ENCODE measurements around the gene IQGAP3.
"Not testable (repeated sequence)": the region's sequence is repeated elsewhere in the genome, so short reads cannot be mapped to it uniquely, and the experiment has no call there.

IQGAP3 gene, protein sequence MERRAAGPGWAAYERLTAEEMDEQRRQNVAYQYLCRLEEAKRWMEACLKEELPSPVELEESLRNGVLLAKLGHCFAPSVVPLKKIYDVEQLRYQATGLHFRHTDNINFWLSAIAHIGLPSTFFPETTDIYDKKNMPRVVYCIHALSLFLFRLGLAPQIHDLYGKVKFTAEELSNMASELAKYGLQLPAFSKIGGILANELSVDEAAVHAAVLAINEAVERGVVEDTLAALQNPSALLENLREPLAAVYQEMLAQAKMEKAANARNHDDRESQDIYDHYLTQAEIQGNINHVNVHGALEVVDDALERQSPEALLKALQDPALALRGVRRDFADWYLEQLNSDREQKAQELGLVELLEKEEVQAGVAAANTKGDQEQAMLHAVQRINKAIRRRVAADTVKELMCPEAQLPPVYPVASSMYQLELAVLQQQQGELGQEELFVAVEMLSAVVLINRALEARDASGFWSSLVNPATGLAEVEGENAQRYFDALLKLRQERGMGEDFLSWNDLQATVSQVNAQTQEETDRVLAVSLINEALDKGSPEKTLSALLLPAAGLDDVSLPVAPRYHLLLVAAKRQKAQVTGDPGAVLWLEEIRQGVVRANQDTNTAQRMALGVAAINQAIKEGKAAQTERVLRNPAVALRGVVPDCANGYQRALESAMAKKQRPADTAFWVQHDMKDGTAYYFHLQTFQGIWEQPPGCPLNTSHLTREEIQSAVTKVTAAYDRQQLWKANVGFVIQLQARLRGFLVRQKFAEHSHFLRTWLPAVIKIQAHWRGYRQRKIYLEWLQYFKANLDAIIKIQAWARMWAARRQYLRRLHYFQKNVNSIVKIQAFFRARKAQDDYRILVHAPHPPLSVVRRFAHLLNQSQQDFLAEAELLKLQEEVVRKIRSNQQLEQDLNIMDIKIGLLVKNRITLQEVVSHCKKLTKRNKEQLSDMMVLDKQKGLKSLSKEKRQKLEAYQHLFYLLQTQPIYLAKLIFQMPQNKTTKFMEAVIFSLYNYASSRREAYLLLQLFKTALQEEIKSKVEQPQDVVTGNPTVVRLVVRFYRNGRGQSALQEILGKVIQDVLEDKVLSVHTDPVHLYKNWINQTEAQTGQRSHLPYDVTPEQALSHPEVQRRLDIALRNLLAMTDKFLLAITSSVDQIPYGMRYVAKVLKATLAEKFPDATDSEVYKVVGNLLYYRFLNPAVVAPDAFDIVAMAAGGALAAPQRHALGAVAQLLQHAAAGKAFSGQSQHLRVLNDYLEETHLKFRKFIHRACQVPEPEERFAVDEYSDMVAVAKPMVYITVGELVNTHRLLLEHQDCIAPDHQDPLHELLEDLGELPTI (N-terminal part only)

DNA sequence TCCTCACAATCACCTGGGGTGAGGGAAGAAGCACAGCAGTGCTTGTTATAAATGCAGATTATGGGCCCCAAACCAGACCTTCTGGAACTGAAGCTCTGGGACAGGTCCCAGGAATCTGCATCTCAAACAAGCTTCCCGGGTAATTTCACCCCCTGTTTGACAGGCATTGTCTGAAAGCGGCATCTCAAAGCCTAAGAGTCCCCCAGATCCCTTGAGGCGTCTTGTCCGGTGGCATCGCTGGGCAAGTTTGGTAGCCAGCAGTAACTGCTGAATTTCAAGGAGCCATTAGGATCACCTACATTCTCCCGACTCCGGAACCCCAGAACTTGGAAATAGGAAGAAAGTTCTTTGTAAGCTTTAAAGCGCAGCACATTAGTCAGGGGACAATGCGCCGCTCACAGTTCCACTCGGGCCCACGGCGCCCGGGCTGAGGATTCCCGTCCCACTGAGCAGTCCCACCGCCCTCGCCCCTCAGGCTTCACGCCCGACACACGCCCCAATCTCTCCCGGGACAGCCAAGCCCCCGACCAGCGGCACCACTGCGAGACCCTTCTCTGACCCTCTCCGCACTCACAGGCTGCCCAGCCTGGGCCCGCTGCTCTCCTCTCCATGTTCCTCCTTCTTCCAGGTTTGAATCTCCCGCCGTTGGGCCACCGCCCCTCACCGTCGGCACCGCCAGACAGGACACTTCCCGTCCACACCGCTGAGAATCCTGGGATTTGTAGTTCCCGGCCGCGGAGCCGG, at the start of gene IQGAP3:
Gene IQGAP3, minus strand, starts transcription at position 647 of the 744 bp plus-strand sequence. Its CDS starts 36 bp downstream, at position 611.
- DNase-seq = peak in 3 of 4 experiments; percentile 34 to 46 (median 35)

DNA sequence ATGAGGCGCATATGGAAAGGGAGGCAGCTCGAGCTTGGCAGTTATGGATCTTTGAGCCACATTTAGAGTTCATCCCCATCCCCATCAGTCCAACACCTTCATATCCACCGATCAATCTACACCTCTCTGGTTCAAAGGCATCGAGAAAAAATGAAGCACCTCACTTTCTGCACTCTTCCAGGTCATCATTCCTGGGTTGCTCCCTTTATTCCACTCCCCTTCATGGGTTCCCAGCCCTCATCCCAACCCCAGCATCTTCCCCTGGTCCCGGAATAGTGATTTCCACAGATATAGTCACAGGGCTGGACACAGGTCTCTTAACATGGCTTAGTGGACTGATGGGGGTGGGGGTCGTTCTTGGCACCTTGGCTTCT, 47.2 kb upstream of the IQGAP3 start:
- no peak for DNase-seq

DNA sequence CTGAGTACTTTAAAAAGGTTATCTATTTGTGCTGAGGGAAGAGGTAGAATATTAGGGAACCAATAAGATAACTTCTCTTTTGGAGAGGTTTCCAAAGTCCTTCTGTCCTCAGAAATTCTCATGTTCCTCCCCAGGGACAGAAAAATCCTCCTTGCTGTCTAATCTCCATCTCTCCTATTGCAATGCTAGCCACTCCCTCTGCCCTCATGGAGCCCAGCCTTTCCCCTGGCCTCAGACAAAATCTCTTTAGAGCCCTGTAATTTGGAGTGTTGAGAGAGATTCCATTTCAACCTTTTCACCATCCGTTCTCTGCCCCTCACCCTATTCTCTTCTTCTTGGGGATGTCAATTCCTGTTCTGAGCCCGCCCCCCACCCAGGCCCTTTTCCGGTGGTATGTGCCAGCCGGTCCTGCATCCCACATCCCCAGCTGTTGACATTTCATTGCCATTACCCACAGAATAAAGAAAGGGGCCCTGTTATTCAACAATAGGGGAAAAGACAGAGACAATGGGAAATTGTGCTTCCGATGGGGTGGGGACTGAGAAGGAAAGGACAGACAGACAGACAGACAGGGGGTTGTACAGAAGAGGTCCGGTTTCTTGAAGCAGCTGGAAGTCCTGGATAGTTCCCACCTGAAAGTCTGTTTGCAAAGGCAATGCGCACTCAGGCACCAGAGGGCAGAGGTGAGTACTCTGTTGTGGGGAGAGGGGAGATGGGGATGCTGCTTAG, 46.7 kb upstream of the IQGAP3 start, which contains the start of gene HAPLN2:
Gene HAPLN2, plus strand, starts transcription at position 563 of the 729 bp plus-strand sequence. CDS start 4,076 bp downstream, outside the sequence.
- peak in 1 of 4 experiments; percentile 6 for DNase-seq

DNA sequence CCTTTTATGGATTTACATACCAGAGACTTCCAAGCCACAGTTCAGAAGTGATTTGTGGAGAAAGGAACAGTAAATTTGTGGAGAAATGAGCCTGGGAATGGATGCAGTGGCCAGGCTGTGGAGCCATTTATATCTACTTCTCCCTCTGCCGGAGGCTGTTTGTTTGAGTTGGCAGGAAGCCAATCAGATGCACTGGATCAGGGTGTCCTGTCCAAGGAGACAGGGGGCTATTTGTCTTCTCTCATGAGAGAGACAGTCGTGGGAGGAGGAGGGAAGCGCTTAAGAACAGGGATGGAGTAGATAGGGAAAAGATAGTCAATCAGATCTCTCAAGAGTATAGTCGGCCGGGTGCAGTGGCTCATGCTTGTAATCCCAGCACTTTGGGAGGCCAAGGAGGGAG, 44.1 kb upstream of the IQGAP3 start:
- DNase-seq = no peak

DNA sequence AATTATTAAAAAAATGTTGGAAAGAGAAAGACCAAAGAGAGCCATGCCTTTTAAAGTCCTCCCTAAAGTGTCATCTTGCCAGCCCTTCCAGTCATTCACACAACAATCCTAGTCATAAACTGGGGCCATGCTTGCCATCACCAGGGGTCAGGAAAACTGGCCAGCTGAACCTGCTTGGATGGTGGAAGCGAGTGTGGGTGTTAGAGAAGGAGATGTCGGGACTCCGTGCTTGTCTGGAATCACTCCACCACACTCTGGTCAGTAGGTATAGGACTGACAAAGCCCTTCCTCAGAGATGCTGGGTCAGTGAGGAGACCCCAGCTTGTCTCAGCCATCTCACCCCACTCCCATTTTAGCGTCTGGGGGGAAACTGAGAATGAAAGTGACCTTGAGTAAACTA, 43.6 kb upstream of the IQGAP3 start:
- no peak for DNase-seq

DNA sequence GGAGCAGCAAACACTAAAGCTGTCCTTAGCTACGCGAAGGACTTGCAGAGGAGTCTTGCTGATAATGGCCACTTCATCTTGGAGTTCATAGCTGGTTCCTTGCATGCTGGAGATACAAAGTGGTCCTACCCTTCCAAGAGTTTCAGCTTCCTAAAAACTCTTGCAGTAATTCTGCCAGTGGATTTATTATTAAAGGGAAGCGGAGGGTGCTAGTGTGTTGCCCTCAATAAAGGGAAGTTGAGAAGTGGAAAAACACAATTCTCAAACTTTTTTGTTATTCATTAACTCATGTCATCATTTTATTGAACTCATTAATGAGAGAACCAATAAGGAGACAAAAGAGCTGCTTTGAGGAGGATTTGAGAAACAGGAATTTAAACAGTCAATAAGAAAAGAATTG, 40.3 kb upstream of the IQGAP3 start:
- no peak for DNase-seq

DNA sequence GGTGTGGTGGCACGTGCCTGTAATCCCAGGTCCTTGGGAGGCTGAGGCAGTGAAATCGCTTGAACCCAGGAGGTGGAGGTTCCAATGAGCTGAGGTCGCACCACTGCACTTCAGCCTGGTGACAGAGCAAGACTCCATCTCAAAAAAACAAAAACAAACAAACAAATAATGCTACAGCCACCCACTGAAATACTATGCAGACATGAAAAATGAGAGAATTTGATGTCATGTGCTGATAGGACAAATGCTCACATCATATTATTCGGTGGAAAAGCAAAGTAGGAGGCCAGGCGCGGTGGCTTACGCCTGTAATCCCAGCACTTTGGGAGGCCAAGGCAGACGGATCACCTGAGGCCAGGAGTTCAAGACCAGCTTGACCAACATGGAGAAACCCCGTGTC, 37.7 kb upstream of the IQGAP3 start:
- not testable (repeated sequence) for DNase-seq

DNA sequence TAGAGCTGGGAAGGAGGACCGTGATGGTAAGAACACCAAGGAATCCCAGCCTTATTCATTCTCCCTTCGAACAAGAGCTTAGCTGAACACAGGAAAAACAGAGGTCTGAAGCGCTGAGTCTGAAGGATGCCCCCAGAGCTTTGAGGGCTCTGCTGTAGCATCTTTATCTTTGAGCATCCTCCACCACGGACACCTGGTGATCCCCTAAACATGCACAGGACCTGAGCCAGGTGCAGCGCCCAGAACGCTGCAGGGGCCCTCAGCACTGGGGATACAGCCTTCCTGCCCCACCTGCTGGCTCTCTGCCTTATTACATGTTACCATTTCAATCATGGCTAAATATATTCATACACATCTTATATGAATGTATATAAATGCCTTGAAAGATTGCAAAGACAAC, 36.6 kb upstream of the IQGAP3 start:
- DNase-seq = peak in 3 of 4 experiments; percentile 18 to 46 (median 35)

DNA sequence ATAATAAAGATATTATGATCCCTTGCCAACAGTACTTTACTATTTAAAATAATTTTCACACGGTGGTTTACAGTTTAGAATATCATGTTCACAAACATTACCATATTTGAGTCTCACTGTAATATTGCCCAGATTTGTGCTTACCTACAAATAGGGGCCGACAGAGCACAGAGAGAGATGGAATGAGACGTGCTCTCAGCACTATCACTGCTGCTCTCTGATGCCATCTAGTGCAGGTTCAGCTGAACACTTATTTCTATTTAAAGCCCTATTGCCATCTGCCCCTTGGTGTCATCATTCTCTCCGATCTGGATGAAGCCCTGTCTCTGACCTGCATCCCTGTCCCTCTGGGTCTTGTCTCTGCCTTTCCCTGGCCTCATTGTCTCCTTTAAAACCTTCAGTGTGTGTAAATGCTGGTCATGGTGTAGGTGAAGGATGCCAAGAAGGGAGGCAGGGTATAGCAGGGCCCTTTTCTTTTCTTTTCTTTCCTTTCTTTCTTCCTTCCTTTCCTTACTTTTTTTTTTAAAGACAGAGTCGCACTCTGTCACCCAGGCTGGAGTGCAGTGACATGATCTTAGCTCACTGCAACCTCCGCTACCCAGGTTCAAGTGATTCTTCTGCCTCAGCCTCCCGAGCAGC, 35.8 kb upstream of the IQGAP3 start:
- DNase-seq = peak in 2 of 4 experiments; percentile 20 to 25

DNA sequence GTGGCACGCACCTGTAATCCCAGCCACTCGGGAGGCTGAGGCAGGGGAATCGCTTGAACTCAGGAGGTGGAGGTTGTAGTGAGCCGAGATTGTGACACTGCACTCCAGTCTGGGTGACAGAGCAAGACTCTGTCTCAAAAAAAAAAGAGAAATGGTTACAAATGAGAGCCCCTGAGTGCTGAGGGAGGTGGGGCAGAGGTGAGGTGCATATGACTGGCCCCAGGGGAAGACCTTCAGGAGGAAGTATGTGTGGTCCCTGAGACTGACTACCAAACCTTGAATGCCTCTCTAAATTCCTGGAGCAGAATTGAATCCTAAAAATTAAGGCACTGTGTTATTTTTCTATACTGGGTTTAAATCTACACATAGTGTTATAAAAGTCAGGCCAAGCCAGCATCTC, 35.0 kb upstream of the IQGAP3 start:
- DNase-seq = not testable (repeated sequence)

DNA sequence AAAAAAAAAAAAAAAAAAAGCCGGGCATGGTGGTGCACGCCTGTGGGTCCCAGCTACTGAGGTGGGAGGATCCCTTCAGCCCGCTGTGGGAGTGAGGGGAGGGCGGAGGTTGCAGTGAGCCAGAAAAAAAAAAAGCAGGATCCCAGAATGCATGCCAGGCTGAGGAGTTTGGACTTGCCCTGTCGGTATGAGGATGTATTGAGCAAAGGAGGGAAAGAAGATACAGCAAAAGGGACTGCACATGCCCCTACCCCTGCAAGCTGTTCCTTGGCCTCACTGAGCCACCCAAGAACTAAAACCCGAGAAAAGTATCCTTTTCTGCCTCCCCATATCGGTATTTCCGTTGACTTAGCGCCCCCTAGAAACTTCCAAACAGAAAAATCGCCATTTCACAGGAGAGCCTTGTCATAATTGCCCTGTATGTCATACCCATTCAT, 30.2 kb upstream of the IQGAP3 start:
- DNase-seq = no peak

DNA sequence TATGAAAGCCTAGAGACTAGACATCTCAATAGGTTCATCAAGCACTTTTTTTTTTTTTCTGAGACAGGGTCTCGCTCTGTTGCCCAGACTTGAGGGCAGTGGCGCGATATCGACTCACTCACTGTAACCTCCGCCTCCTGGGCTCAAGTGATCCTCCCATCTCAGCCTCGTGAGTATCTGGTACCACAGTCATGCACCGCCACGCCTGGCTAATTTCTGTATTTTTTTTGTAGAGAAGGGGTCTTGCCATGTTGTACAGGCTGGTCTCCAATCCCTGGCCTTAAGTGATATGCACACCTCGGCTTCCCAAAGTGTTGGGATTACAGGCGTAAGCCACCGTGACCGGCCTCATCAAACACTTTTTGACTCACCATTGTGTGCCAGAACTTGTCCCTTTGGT, 29.5 kb upstream of the IQGAP3 start:
- DNase-seq = no peak

DNA sequence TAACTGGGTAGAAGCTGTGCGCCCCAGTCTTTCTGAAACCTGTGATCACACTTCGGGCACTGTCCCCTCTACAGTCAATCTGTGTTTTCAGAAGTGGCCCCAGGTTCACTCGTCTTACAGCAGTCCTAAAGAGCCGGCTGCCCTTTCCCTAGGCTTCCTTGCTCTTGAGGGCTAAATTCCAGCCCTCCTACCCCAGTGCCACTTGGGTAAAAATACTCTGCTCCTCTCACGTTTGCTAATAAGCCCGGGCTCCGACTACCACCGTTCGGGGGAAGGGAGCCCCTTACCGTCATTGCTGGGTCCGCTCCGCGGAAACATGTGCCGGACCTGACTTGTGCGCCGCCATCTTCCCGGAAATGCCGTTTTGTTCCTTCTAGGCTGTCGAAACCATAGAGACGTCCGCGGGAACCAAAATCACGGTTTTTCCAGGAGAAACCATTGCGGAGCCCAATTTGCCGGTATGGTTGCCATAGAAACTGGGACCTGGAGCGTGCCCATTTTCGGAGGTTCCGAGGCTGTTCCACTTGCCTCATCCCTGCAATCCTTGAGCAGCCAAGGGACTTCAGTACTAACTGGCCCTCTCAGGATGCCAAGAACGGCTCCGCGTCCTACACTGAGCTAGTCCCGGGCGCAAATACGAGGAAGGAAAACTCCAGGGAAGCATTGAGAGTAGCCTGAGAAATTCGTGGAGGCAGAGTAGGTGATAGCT, 28.9 kb upstream of the IQGAP3 start, which contains the start of gene GPATCH4:
Gene GPATCH4, minus strand, starts transcription at position 358 of the 709 bp plus-strand sequence.
- peak; percentile 43 to 55 (median 48) for DNase-seq

DNA sequence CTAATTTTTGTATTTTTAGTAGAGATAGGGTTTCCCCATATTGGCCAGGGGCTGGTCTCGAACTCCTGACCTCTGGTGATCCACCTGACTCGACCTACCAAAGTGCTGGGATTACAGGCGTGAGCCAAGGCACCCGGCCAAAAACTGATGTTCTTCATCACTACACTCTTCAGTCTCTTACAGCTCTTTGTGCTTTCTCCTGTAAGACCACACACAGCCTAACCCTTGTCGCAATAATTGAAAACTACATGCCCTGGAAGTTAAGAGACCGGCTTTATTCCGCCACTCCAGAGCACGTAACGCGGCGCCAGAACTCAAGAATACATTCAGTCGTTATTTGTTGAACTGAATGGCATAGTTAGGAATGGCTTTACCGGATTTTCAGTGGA, 28.4 kb upstream of the IQGAP3 start:
- no peak for DNase-seq

DNA sequence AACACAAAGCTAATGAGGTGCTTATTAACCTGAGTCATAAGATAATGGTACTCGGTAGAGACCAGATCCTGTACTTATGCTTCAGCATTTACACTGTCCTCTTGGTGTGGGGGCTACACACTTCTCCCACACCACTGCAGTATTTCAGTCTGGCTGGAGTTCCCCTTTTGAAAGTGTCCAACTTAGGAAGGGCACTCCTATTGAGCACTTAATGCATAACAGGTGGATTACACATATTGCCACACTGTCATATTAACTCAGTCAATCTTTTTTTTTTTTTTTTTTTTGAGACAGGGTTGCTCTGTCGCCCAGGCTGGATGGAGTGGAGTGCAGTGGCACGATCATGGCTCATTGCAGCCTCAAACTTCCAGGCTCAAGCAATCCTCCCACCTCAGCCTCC, 27.4 kb upstream of the IQGAP3 start:
- DNase-seq = no peak

DNA sequence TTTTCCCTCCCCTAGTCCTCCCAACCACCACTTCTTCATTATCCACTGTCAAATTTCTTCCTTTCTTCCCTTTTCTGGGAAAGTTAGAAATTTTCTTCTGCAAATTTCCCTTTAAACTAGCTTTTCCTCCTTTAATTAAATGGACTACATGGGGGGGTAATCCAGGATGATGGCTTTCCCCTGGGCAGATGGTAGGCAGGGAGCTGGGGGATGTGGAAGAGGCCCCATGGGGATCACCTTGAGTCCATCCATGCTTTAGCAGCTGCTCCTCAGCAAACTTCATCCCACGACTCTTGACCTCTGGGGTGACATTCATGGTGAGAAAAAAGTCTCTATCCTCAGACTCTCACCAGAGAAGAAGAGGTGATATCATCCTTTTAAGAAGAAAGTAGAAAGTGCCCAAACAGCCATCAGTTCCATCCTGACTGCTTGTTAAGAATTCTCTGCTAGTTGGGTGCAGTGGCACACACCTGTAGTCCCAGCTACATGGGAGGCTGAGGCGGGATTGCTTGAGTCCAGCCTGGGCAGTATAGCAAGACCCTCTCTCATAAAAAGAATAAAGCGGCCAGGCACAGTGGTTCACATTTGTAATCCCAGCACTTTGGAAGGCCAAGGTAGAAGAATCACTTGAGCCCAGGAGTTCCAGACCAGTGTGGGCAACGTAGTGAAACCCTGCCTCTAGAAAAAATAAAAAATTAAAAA, 26.5 kb upstream of the IQGAP3 start:
- no peak for DNase-seq

DNA sequence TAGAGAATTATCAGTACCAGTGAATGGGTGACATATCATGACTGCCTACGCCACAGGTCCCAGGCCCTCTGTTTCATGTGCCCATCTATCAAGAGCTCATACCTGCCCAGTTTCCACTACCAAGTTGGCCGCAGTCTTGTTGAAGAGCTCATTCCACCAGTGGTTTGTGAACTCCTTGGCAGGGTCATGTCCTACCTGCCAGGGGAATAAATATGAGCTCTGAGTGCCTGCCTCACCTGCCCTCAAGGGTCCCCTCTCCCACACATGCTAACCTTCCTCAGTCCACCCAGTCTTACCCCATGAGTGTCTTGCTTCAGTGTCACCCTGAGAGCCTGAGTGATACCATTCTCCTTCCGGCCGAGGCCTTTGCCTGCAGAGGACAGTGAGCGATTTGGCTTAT, 25.8 kb upstream of the IQGAP3 start:
- no peak for DNase-seq

DNA sequence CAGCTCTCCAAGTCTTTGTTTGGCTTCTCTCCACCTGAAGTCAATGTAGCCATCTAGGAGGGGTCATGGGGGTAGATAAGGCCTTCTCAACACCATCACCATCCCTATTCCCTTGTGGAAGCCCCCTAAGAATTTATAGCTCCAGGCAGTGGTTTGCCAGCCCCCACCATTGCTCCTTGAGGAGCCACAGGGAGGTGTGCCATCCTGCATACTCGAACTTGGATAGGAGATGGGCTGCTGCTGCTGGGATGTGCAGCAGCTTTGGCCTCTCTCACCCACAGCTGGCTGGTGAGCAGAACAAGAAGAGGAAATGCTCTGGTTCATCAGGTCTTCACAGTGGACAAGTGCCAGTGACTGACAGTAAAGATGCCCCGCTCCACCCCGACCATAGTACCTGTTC, 24.1 kb upstream of the IQGAP3 start:
- no peak for DNase-seq

DNA sequence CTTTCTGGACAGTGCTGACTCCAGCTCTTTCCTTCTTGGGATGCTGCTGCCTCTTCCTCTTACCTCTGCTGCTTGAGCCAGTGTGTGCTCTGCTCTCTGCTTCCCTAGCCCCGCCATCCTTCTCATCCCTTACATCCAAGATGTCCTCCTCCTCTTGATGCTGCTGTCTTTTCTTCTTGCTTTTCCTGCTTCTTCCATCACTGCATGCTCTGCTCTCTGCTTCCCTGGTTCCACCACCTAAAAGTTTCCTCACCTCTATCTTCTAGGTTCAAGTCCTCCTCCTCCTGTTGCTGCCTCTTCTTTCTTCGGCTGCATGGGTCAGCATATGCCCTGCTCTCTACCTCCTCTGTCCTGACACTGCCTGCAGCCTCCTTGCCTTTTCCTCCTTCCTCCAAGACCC, 22.7 kb upstream of the IQGAP3 start:
- no peak for DNase-seq
